GM18907 (cell line): Measurements from ENCODE around the gene TACC2.
"Not testable (repeated sequence)": the region's sequence is repeated elsewhere in the genome, so short reads cannot be mapped to it uniquely, and the experiment has no call there.

ENCODE experiments used
- ATAC-seq: cut with Tn5 transposase; IDR thresholded peaks from one replicate; pipeline ENCODE4 v1.9.1; 2021; ENCODE audit warnings: mild to moderate bottlenecking, moderate library complexity; ENCODE audit not compliant: unreplicated experiment

TACC2 gene

GRCh38 chr10:122086416-122087240 is 97.7 kb downstream of the TACC2 start:
- no peak for ATAC-seq

- no peak for ATAC-seq
Observed at GRCh38 chr10:122087436-122087835, 98.5 kb downstream of the TACC2 start.

GRCh38 chr10:122089311-122090017 is 100.5 kb downstream of the TACC2 start:
- ATAC-seq: no peak

GRCh38 chr10:122091722-122092121 is 102.8 kb downstream of the TACC2 start:
- no peak for ATAC-seq

- no peak for ATAC-seq
Observed at GRCh38 chr10:122093076-122093475, 104.1 kb downstream of the TACC2 start.

- ATAC-seq: not testable (repeated sequence)
Observed at GRCh38 chr10:122096181-122096580, 107.2 kb downstream of the TACC2 start.

GRCh38 chr10:122096705-122097104 is 107.7 kb downstream of the TACC2 start:
- ATAC-seq: no peak

GRCh38 chr10:122097935-122098334 is 109.0 kb downstream of the TACC2 start:
- ATAC-seq: no peak

GRCh38 chr10:122098924-122099323 is 110.0 kb downstream of the TACC2 start:
- ATAC-seq: no peak

- no peak for ATAC-seq
Observed at GRCh38 chr10:122099562-122099961, 110.6 kb downstream of the TACC2 start.

GRCh38 chr10:122102146-122102868 is 113.3 kb downstream of the TACC2 start:
- no peak for ATAC-seq

- no peak for ATAC-seq
Observed at GRCh38 chr10:122102869-122103525, 114.0 kb downstream of the TACC2 start.

GRCh38 chr10:122103592-122103991 is 114.6 kb downstream of the TACC2 start:
- no peak for ATAC-seq

- ATAC-seq: not testable (repeated sequence)
Observed at GRCh38 chr10:122108786-122109185, 119.8 kb downstream of the TACC2 start.

GRCh38 chr10:122112021-122112616 is 123.2 kb downstream of the TACC2 start:
- no peak for ATAC-seq

- ATAC-seq: no peak
Observed at GRCh38 chr10:122112625-122113160, 123.7 kb downstream of the TACC2 start.

- ATAC-seq: no peak
Observed at GRCh38 chr10:122113161-122113944, 124.4 kb downstream of the TACC2 start.

GRCh38 chr10:122113945-122114747 is 125.2 kb downstream of the TACC2 start:
- ATAC-seq: no peak

- ATAC-seq: no peak
Observed at GRCh38 chr10:122115874-122116273, 126.9 kb downstream of the TACC2 start.
